Spinal cord (tissue), 10 donors: ENCODE data around the gene DYNC1I1. TPM values are rescaled to one million over a fixed set of nuclear protein-coding genes. Genes with fewer than 3 reads are reported as not detected.

Experiments used
- DNase-seq, 6 donors: peaks; one replicate each; pipeline versions ENCODE4 v3.0.0 to v3.0.0-alpha.2; 2013 to 2015; ENCODE audit warnings: low spot score in 6 of 6, low read depth in 4 of 6
- H3K27ac ChIP-seq: one replicate; pipeline ENCODE4 v1.5.1; 2013; ENCODE audit warnings: low read depth, low read length, control low read depth
- H3K27me3 ChIP-seq: one replicate; pipeline ENCODE4 v1.6.1; 2013; ENCODE audit warnings: low read length; ENCODE audit not compliant: control insufficient read depth, insufficient read depth
- H3K36me3 ChIP-seq: one replicate; pipeline ENCODE4 v1.6.1; 2013; ENCODE audit warnings: low read length; ENCODE audit not compliant: control insufficient read depth, insufficient read depth
- H3K4me1 ChIP-seq: one replicate; pipeline ENCODE4 v1.6.1; 2013; ENCODE audit warnings: low read length; ENCODE audit not compliant: control insufficient read depth, insufficient read depth
- H3K4me3 ChIP-seq: one replicate; pipeline ENCODE4 v1.5.1; 2013; ENCODE audit warnings: low read depth, low read length, control low read depth
- H3K9me3 ChIP-seq: one replicate; pipeline ENCODE4 v1.6.1; 2013; ENCODE audit warnings: low read length; ENCODE audit not compliant: control insufficient read depth, insufficient read depth
- WGBS: methylation state at CpG from one replicate; pipeline ENCODE4 v1.1.5; 2013; ENCODE audit warnings: missing lambda C conversion rate; ENCODE audit not compliant: insufficient coverage; 5-methylcytosine and 5-hydroxymethylcytosine counted together
- polyA plus RNA-seq, 2 donors: library from polyadenylated mRNA; unstranded; fragments of 120-200 nt; gene quantifications; one replicate each; pipeline ENCODE4 v1.2.1, GENCODE V29; 2013; ENCODE audit not compliant: insufficient read length in 2 of 2
- total RNA-seq, 2 donors: library from RNA; depleted of rRNA in 1 of 2; stranded (reverse); fragments of 120-200 nt in 1 of 2; fragments of >200 nt in 1 of 2; gene quantifications; one replicate each; pipeline versions ENCODE4 v1.2.3 to v1.2.4, GENCODE V29; 2013 to 2014
- donor health status: healthy.

The DYNC1I1 gene
- total and polyA plus RNA-seq, 4 donors, result 34.6 to 66.8 (median 44.2) TPM

- Histone ChIP-seq H3K9me3 (no peaks in the 10 kb centered on the region), H3K4me3 (no peak overlapping the region), H3K4me1 (peaks cover 3% of the 10 kb centered on the region), H3K36me3 (no peaks in the 10 kb centered on the region), H3K27ac (no peak overlapping the region), H3K27me3 (no peaks in the 10 kb centered on the region)
- WGBS, result 66% methylated on average over 4 of the region's 5 CpGs
- DNase-seq, result no peak
Measured at GRCh38 chr7:96136600-96137239, 364.4 kb downstream of the DYNC1I1 start.

- H3K36me3 ChIP-seq, result no peaks in the 10 kb centered on the region
- no peaks in the 10 kb centered on the region for H3K4me1 ChIP-seq
- H3K9me3 ChIP-seq, result no peaks in the 10 kb centered on the region
- DNase-seq, result no peak
- H3K27me3 ChIP-seq, result no peaks in the 10 kb centered on the region
- no peak overlapping the region for H3K4me3 ChIP-seq
- no peak overlapping the region for H3K27ac ChIP-seq
- no CpG with 5 or more reads among the region's 1 CpG for WGBS
Measured at GRCh38 chr7:96143495-96144259, 371.3 kb downstream of the DYNC1I1 start.

DNA sequence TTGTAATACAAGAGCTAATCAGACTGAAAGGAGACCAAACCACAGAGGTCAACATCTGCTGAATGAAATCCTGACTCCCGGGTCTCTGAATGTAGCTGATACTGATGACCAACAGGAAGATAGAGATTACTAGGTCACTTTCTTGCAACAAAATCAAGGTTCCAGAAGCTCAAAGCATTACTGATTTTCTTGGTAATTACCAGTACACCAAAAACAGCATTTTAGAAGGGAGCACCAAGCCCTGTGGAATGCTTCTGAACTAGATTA, 371.8 kb downstream of the DYNC1I1 start:
- WGBS, result no CpG with 5 or more reads among the region's 1 CpG
- no peaks in the 10 kb centered on the region for H3K27me3 ChIP-seq
- no peak for DNase-seq
- no peak overlapping the region for H3K27ac ChIP-seq
- no peak overlapping the region for H3K4me3 ChIP-seq
- H3K9me3 ChIP-seq, result no peaks in the 10 kb centered on the region
- H3K4me1 ChIP-seq, result no peaks in the 10 kb centered on the region
- H3K36me3 ChIP-seq, result no peaks in the 10 kb centered on the region

Other genes starting within 250 kb of the DYNC1I1 start
- 10 to 100 TPM; 24.5 to 35.2 TPM for gene PDK4, start 176.0 kb upstream of the DYNC1I1 start, total RNA-seq
- gene PDK4, start 176.0 kb upstream of the DYNC1I1 start, polyA plus RNA-seq, result 10 to 100 TPM; 14.7 to 22.5 TPM